Activated CD8-positive, alpha-beta memory T cell treated with anti-CD3 and anti-CD28 coated beads, Interleukin-2, amount 50 U/mL, for 24 hours (primary cell): ENCODE results near the gene CGAS.
"Not testable (repeated sequence)": the region's sequence is repeated elsewhere in the genome, so short reads cannot be mapped to it uniquely, and the experiment has no call there.

Source experiments
- DNase-seq: peaks from one replicate; pipeline ENCODE4 v3.0.0-alpha.2; 2020; ENCODE audit errors: extremely low read depth

The CGAS gene

DNA sequence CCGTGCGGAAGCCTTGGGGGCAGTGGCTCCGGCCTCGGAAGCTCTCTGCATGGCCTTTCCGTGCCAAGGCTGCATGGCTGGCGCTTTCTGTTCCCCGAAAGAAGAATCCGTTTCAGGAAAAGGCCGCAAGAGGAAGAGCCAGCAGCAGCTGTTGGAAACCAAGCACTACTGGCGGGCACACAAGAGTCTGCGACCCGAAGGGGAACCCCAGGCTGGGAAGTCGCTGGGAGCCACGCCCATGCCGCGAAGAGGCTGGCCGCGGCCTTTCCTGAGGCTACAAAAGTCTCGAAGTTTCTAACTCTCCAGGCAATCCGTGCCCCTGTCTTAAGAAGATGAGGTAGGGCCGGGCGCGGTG lies at the start of gene CGAS:
CGAS (minus strand) TSS at position 191 of the 355 bp plus-strand sequence; CDS start at position 75, 116 bp downstream.
- DNase-seq = peak; percentile 59

DNA sequence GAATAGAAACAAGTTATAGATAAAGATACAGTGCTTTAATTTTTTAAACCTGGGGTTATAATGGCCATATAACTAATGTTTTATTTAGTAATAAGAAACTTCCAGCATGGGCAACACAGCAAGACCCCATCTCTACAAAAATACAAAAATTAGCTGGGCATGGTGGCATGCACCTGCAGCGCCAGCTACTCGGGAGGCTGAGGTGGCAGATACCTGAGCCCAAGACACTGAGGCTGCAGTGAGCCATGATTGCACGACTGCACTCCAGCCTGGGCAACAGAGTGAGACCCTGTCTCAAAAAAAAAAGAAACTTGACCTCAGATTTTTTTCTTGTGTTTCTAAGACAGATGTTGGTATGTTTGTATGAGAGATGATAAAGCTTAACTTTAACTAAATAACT lies 45.8 kb upstream of the CGAS start:
- DNase-seq = no peak

DNA sequence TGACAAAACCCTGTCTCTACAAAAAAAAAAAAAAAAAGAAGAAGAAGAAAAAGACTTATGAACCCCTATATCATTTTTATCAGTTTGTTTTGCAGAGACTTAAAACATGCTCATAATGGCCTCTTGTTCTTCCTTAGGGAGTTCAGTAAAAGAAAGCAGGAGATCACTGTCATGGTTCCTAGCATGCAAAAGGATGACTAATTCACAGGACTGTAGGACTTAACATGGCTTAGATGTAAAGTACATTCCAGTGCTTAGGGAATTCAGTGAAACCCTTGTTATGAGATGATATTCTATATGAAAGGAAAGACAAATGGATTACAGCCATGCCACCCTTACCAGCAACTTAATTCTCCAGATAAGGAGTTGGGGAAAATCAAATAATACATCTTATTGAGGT lies 39.3 kb upstream of the CGAS start:
- no peak for DNase-seq

DNA sequence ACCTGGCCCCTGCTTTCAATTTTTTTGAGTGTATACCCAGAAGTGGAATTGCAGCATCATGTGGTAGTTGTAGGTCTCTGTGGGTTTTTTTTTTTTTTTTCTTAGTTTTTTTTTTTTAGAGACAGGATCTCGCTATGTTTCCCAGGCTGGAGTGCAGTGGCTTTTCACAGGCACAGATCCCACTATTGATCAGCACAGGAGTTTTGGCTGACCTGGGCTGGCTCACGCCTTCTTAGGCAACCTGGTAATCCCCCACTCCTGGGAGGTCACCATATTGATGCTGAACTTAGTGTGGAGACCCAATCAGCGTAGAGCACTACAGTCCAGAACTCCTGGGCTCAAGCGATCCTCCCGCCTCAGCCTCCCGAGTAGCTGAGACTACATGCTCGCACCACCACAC lies 35.4 kb upstream of the CGAS start:
- no peak for DNase-seq

DNA sequence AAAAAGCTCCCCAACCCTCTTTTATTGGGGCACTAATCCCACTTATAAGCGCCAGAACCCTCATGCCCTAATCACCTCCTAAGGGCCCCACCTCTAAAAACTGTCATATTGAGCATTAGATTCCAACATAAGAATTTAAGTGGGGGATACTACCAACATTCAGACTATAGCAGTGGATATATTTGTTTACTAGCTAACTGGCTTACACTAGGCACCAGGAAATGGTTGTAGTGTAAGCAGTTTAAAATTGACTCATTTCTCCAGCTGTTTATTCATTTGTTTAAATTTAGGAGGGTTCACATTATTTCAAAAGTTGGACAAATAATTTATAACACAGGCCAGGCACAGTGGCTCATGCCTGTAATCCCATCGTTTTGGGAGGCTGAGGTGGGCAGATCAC lies 32.3 kb upstream of the CGAS start:
- DNase-seq = no peak

DNA sequence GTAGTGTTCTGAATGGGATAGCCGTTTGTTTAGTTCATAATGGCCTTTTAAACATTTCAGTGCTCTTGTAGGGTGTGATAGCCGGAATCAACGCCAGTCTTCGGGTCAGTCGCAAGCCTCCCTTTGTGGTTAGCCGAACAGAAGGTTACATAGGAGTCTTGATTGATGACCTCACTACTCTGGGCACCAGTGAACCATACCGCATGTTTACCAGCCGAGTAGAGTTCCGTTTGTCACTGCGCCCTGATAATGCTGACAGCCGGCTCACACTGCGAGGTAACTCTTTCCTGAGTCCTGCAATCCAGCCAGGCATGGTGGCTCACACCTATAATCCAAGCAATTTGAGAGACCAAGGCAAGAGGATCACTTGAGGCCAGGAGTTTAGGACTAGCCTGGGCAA lies 29.9 kb upstream of the CGAS start:
- no peak for DNase-seq

DNA sequence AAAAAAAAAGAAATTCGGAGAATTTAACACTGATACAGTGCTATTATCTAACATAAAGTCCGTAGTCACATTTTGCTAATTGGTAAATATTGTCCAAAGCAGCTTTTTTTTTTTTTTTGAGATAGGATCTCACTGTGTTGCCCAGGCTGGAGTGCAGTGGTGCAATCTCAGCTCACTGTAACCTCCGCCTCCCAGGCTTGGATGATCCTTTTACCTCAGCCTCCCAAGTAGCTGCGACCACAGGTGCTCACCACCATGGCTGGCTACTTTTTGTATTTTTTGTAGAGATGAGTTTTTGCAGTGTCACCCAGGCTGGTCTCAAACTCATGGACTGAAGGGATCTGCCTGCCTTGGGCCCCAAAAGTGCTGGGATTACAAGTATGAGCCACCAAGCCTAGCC lies 25.3 kb upstream of the CGAS start:
- DNase-seq = no peak

DNA sequence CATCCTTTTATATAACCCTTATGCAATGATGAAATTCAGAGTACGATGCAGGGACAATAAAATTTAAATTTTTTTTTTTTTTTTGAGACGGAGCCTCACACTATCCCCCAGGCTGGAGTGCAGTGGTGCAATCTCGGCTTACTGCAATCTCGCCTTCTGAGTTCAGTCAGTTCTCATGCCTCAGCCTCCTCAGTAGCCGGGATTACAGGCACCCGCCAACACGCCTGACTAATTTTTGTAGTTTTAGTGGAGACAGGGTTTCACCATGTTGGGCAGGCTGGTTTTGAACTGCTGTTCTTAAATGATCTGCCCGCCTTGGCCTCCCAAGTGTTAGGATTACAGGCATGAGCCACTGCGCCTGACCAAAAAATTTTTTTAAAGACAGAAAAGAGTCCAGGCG lies 24.6 kb upstream of the CGAS start:
- no peak for DNase-seq

DNA sequence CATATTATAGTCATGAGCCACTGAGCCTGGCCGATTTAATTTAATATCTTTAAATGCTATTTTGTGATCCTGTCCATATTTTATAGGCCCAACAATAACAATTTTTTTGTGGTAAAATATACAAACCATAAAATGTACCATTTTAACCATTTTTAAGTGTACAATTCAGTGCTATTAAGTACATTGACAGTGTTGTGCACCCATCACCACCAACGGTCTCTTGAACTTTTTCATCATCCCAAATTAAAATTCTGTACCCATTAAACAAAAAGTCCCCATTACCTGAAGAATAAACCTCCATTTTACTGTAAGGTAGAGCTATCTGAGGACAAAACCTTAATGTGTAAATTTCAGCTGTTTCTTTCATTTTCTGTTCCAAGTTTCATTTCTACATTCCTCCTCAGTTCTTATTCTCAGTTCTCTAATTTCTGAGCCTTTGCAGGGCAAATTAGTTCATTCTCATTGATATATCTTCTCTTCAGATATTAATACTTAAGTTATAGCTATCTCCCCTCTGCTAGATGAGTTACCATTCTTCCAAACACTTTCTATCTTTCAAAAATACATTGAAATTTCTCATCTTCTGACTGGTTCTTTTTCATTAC lies 19.7 kb upstream of the CGAS start:
- DNase-seq = no peak

DNA sequence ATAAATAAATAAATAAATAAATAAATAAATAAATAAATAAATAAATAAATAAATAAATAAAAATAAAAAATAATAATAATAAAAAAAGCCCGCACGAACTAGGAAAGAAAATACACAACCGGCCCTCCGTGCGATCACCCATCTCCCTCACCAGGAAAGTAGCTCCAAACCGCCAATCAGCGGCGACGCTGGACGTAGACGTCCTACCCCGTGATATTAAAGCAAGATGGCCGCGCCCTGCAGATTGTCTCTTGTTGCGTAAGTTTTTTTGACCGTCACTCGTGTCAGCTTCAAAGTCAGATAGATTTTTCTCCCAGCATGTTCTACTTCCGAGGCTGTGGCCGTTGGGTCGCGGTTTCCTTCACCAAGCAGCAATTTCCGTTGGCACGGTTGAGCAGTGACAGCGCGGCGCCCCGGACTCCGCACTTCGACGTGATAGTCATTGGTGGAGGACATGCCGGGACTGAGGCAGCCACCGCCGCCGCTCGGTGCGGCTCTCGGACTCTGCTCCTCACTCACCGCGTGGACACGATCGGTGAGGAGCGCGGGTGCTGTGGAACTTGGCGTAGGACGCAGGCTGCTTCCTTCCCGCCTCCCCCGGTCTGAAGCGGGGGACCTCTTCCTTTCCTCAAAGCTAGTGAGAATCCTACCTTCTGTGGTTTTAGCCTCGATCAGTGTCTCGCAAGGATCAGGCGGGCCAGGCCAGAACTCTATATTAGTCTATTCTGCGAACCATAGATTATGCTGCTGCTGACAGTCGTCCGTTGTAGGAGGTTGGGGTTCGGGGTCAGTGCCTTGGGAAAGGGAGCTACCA lies 9.6 kb upstream of the CGAS start, which contains the start of gene MTO1:
MTO1 (plus strand) TSS at position 201 of the 814 bp plus-strand sequence; CDS start at position 319, 118 bp downstream.
- DNase-seq = peak; percentile 63

DNA sequence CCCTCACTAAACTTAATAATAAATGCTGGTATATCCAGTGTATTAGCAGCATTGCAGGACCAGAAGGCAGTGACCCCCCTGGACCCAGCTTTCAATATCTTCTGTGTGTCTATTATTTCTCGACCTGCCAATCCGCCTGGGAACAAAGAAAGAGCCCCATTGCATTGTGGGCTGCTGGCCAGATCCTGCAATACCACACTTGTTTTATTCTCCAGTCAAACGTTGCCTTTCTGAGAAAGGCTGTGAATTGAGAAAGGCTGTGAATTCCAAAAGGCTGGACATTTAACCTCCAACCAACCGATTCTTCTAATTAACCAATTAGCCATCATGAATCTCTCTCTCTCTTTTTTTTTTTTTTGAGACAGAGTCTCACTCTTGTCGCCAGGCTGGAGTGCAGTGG lies 8.0 kb upstream of the CGAS start:
- no peak for DNase-seq

DNA sequence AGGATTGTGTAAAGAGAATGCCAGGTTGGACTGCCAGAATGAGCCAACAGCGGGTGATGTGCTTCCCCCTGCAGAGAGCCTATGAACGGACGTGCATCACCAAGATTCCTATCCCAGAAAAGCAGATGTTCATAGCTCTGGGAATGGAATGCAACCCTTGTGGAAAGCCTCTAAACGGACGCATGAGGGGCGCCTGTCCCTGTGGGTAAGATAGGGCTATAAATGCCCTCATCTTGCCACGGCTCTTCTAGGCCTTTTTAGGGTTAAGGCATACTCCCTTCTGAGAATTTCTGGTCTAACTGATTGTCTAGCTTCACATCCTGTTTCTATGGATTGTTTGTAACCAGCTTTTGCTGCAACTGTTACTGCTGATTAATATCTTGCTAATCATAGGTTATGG lies 7.4 kb upstream of the CGAS start:
- DNase-seq = not testable (repeated sequence)

DNA sequence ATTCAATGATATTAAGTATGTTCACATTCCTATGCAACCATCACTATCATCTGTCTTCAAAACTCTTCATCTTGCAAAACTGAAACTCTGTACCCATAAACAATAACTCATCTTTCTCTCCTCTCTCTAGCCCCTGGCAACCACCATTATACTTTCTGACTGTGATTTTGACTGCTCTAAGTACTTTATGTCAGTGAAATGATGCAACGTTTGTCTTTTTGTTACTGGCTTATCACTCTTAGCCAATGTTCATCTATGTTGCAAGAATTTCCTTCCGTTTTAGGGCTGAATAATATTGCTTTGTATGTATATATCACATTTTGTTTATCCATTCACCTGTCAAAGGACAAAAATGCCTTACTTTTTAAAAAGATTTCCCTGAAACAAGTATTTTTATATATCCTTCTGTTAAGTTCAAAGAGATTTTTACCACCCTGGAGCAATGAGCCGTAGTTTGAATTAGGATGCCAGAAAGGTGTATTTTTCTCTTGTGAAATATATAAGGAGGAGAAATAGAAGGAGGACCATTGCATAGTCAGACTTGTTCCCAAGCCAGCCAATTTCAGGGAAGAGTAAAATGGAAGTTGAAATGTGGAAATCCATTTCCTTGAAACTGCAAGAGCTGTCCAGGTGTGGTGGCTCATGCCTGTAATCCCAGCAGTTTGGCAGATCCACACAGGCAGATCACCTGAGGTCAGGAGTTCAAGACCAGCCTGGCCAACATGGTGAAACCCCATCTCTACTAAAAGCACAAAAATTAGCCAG lies 4.0 kb upstream of the CGAS start:
- DNase-seq = no peak

DNA sequence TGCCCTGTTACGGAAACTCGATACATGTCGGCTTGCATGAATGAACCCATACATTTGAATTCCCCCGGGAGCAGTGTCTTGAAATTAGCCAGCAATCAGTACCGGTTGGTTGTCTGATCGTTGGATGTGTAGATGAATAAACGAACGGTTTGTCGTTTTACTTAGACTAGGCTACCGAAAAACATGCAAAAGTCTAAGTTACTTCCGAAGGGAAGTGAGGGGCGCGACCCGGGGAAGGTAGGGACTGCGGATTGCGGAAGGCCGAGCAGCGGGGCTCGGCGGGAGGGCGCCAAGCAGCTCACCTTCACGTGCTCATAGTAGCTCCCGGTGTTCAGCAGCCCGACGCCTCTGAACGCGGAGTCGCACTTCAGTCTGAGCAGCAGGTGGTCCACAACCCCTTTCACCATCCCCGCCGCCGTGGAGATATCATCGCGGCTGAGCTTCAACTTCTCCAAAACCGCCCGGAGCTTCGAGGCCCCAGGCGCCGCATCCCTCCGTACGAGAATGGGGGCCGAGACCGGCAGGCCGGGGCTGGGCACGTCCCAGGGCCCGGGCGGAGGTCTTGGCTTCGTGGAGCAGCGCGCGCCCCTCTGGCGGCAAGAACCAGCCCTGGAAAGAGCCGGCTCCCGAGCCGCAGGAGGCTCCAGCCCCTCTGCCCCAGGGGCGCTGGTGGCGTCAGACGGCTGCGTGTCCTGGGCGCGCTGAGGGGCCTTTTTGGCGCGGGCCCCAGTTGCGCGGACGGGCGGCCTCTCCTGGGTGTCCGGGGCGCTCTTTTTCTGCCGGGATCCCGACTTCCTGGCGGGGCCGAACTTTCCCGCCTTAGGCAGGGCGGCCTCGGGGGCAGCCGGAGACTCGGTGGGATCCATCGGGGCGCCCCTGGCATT lies 632 bp downstream of the CGAS start:
- no peak for DNase-seq

DNA sequence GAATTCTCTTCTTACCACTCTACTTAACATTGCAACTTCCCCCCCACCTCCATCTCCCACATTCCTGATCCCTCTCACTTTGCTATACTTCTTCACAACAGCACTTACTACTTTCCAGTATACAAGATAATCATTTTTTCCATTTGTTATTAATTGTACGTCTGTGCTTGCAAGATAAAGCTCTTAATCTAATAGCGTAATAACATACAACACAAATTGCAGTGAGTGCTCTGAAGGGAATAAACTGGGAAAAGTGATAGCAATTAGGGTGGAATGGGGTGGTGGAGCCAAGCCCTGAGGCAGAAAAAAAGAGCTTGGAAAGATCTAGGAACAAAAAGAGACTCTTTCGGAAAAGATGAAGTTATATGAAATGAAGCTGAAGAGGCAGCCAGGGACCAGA lies 8.5 kb downstream of the CGAS start:
- no peak for DNase-seq

DNA sequence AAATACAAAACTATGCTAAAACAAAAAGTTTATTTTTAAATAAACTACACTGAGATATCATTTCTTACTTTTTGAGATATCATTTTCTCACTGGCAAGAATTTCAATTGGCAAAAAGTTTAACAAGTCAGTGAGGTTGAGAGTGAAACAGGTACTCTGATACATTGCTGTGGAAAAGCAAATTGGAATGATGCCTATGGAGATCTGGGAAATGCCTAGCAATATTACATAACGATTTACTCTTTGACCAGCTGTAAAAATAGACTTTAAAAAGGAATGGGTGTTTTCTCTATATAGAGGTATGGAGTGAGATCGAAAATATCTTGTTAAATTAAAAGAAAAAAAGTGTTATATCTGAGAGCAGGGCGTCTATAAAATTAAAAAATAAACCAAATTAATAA lies 16.9 kb downstream of the CGAS start:
- DNase-seq = no peak

DNA sequence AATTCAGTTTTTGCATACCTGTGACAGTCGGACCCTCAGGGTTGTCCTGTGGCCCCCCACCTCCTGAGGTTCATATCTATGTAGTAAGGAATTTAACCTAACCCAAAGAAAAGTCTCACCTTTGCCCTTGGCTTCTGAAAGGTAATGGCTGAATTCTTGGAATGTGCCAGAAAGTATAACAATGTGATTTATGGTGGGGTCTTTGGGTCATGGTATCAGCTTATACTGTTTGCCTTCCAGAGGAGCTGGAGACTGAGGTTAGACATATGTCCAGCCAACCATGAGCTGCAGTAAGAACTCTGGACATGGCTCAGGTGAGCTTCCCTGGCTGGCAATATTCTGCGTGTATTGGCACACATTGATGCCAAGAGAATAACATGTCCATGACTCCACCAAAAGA lies 30.6 kb downstream of the CGAS start:
- DNase-seq = no peak

DNA sequence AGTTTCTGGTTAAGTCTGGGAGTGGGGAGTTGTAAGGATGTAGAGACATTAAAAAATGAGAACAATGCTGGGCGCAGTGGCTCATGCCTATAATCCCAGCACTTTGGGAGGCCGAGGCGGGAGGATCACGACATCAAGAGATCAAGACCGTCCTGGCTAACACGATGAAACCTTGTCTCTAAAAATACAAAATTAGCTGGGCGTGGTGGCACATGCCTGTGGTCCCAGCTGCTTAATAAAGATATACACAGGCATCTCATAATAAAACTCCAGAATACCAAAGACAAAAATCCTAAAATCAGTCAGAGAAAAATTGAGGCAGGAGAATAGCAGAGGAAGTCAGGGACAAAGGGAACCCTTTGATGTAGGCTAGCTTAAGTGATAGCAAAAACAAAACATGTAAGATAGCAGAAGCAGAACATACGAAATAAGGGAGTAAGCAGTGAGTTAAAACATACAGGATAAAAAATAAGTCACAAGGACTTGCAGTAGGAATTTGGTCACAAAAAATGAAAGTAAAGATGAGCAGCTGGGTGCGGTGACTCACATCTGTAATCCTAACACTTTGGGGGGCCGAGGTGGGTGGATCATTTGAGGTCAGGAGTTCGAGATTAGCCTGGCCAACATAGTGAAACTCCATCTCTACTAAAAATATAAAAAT lies 33.9 kb downstream of the CGAS start:
- DNase-seq = no peak

DNA sequence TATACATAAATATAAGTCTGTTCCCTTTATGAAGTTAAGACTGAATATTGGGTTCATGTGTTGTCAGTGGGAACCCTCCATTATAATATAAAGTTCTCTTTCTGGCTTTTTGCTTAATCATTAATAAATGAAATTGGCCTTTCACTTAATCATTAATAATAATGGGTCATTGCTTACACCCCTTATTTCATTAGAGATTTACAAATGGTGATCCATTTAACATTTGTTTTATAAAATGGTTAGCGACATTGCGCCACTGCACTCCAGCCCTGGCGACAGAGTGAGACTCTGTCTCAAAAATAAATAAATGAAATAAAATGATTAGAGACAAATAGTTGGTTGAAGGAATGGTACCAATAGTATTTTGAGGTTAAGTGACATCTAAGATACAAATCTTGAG lies 39.0 kb downstream of the CGAS start:
- DNase-seq = no peak

DNA sequence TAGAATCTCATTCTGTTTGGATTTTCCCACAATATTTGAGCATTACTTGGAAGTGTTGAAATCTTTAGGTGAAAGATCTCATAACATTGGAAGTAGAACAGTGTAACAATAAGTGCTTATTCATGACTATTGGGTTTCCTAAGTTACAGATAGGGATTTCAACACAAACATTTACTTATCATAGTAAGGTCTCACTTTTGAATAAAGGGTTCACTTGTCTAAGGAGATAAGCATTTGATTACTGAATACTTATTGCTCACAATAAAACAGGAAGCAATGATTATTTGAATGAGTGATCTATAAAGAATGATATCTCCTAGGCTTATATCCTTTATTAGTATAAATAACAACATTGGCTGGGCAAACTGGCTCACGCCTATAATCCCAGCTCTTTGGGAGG lies 42.7 kb downstream of the CGAS start:
- DNase-seq = no peak

DNA sequence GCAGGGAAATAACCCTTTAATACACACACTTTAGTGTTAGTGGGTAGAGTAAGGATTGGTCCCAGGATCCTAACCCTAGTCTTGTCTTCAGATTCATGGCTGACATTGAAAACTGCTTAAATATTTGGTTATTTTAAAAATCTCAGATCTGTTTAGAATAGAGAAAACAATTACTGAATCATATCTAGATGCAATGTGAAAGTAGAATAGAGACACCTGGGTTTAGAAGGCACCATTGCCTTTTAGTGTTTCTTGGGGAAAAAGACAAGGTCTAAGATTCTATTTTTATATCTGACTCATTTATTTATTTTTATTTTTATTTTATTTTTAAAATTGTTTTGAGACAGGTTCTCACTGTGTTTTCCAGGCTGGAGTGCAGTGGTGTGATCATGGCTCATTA lies 51.4 kb downstream of the CGAS start:
- no peak for DNase-seq
